Omental fat pad (tissue), 4 donors: Measurements from ENCODE around the gene BSPRY. TPM values are rescaled to one million over a fixed set of nuclear protein-coding genes. Genes with fewer than 3 reads are reported as not detected.

Source experiments
- ATAC-seq: fragments of 150-250 bp; one replicate; pipeline ENCODE4 v1.9.1; 2016; ENCODE audit warnings: mild to moderate bottlenecking, moderate library complexity; ENCODE audit not compliant: low FRiP score
- DNase-seq: peaks from one replicate; pipeline ENCODE4 v3.0.0-alpha.2; 2019; ENCODE audit warnings: low spot score
- CTCF ChIP-seq, 3 donors: fragments of 450-650 bp; IDR thresholded peaks; one replicate each; pipeline ENCODE4 v1.5.1; 2016 to 2017; ENCODE audit warnings: antibody characterized with exemption in 3 of 3, mild to moderate bottlenecking in 3 of 3, moderate library complexity in 2 of 3
- total RNA-seq, 4 donors: library from RNA; depleted of rRNA; stranded (reverse); fragments of >200 nt; gene quantifications; one replicate each; pipeline ENCODE4 v1.1.0, GENCODE V29; 2016

BSPRY gene
- total RNA-seq, 4 donors from 2014 or later, result 0.19 to 0.63 TPM; not detected in 2

DNA sequence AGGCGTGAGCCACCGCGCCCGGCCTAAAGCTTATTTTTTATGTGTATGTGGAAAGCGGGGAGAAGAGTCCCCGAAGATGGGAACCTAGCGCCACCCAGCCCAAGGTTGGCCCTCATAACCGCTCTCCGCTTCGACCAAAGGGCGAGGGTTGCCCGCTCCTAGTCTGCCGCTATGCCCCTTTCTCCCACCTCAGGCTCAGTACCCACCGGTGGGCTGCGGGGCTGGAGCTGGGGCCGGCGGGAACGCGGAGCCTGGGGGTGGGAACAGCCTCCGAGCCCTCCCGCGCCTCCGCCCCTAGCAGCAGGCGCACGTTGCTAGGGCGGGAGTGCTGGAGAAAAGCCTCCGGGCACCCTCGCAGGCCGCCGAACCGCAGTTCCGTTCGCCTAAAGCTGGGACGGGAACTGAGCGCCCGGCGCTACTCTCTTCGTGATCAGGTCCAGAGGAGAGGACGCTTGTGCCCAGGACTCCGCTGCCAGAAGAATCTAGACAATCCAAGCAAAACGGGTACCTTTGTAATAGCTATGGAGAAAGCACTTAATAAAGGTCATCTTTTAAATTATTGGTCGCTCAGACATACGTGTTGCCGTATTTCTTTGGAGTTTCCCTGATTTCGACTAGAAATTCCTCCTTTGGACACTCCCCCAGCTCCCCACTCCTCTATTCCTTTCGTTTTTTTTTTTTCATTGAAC is 9.2 kb upstream of the BSPRY start, which contains the start of gene WDR31:
WDR31 (minus strand) TSS at position 265 of the 689 bp plus-strand sequence. CDS start 8,253 bp downstream, outside the sequence.
- peak; percentile 98 for ATAC-seq

DNA sequence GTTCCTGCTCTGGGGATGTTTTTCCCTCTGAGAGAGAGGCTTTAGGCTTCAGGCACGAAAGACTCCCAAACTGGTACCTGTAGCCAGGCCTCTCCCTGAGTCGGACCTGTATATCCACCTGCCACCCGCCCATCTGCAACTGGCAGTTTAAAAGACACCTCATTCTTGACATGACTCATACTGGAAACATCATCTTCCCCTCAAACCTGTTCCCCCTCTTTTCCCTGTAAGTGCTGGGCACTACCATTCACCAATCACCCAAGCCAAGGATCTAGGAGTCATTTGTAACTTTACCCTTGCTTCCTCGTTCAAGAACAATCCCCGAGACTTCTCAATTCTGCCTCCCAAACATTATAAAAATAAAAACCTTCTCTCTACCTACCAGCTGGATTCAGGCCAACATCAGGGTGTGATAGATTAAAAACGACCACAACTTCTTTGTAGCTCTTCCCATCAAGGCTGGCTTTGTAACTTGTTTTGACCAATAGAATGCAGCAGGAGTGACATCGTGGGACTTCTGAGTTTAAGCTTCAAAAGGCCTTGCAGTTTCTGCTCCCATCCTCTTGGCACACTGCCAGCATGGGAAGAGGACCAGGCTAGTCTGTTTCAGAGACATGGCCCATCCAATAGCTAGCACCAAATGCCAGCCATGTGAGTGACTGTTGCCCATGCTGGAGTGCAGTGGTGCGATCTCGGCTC is 7.5 kb upstream of the BSPRY start:
- TF ChIP-seq CTCF (IDR thresholded peaks at IDR 0.05), result no peak
- no peak for ATAC-seq
- no peak for DNase-seq

More for the DNA sequence above, 9.2 kb upstream of the BSPRY start, which contains the start of gene WDR31:
- no peak for TF ChIP-seq CTCF (IDR thresholded peaks at IDR 0.05)
- DNase-seq, result peak; percentile 38

- TF ChIP-seq CTCF (IDR thresholded peaks at IDR 0.05), result no peak
- no peak for ATAC-seq
- DNase-seq, result peak; percentile 51
Measured at GRCh38 chr9:113343732-113344231, 5.6 kb upstream of the BSPRY start.

DNA sequence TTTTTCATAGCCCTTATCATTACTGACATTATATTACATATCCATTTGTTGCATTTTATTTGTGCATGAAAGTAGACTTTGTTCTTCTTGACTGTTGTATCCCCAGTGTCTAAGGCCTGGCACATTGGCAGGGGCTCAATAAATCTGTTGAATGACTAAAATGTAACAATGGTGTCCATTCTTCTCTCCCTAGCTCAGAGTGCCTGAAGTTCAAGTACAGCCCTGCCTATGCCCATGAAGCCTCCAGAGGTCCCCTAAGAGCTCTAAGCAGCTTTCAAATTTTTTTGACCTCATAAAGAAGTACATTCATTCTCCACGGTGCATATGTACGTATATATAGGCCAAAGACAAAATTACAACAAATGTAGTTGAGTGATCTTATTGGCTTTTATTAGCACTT is 4.2 kb upstream of the BSPRY start:
- TF ChIP-seq CTCF (IDR thresholded peaks at IDR 0.05), result no peak
- ATAC-seq, result no peak
- DNase-seq, result no peak

DNA sequence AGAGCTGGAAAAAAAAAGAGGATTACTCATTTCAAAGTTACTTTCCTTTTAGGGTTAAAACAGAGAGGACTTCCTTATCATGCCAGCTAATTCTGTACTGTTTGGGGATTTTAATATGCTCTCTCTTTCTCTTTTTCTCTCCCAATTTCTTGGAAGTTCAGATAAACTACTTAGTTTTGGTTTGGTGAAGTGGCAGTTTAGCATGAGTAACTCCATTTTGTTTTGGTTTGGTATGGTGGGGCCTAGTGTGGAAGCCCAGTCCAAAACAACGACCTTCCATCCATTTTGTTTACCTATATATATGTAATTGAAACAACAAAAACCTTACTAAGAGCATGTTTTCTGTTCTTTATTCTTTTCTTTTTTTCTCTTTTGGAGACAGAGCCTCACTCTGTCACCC is 3.7 kb upstream of the BSPRY start:
- ATAC-seq (no peak), DNase-seq (no peak)
- TF ChIP-seq CTCF (IDR thresholded peaks at IDR 0.05), result no peak

GRCh38 chr9:113348437-113348836 is 904 bp upstream of the BSPRY start:
- no peak for TF ChIP-seq CTCF (IDR thresholded peaks at IDR 0.05)
- no peak for DNase-seq
- no peak for ATAC-seq
